Fibroblast of pulmonary artery (primary cell): ENCODE measurements around the gene PSMG3.

Source experiments
- DNase-seq: peaks from one replicate; pipeline ENCODE4 v3.0.0-alpha.2; 2010; ENCODE audit warnings: low read depth
- H3K4me3 ChIP-seq: replicated peaks from 2 replicates; pipeline ENCODE4 v1.5.1; 2011; ENCODE audit warnings: low read depth, mild to moderate bottlenecking, control low read depth, low read length, moderate library complexity
- TF ChIP-seq, protein P1 (sequence below): IDR thresholded peaks from 2 replicates; pipeline ENCODE4 v1.5.1; 2011; ENCODE audit warnings: mild to moderate bottlenecking, control low read depth, low read length, inconsistent platforms; ENCODE audit errors: missing control alignments

The PSMG3 gene

DNA sequence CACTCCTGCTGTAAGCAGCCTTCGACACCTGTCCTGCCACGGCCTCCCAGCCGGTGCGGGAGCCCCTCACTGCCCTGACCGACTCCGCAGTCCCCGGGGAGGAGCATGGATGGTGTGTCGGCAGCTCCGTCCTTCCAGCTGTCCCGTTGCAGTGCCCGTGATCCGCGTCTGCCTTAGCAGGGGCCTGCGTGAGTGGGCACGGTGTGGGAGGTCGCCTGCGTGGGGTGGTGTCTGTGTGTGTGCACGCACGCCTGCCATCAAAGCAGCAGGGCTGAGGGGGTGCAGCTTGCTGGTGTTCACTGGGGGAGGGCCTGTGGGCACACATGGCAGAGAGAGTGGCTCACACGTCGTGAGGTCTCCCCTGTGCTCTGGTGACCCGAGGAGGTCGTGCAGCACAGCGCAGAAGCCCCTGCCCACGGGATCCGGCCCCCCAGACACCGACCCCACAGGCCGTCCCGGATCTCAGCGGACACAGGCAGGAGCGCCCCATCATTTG lies 29.0 kb downstream of the PSMG3 start:
- H3K4me3 ChIP-seq = no peak overlapping the region
- TF ChIP-seq, protein P1, sequence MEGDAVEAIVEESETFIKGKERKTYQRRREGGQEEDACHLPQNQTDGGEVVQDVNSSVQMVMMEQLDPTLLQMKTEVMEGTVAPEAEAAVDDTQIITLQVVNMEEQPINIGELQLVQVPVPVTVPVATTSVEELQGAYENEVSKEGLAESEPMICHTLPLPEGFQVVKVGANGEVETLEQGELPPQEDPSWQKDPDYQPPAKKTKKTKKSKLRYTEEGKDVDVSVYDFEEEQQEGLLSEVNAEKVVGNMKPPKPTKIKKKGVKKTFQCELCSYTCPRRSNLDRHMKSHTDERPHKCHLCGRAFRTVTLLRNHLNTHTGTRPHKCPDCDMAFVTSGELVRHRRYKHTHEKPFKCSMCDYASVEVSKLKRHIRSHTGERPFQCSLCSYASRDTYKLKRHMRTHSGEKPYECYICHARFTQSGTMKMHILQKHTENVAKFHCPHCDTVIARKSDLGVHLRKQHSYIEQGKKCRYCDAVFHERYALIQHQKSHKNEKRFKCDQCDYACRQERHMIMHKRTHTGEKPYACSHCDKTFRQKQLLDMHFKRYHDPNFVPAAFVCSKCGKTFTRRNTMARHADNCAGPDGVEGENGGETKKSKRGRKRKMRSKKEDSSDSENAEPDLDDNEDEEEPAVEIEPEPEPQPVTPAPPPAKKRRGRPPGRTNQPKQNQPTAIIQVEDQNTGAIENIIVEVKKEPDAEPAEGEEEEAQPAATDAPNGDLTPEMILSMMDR = no peak

DNA sequence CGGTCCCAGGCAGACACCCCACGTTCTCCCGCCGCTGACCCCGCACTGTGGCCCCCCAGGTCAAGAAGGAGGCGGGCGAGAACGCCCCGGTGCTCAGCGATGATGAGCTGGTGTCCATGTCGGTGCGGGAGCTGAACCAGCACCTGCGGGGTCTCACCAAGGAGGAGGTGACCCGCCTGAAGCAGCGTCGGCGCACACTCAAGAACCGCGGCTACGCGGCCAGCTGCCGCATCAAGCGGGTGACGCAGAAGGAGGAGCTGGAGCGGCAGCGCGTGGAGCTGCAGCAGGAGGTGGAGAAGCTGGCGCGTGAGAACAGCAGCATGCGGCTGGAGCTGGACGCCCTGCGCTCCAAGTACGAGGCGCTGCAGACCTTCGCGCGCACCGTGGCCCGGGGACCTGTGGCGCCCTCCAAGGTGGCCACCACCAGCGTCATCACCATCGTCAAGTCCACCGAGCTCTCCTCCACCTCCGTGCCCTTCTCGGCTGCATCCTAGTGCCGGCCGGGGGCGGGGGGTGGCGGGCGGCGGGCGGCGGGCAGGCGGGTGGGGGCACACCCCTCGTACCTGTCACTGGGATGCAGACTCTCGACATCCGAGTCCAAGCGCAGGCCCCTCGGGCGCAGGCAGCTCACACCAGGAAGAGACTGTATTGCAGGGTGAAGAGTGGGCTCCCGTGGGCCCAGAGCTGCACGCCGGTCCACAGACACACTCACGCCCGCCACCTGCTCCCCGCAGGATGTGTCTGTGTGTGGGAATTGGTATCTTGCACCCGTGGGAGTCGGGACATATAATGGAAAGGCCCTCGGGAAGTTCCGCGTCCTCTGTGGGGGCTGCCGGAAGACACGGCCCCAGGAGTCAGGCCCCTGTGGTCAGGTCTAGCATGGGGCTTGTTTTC lies 29.7 kb downstream of the PSMG3 start:
- no peak for DNase-seq
- no peak overlapping the region for H3K4me3 ChIP-seq
- TF ChIP-seq, protein P1 = no peak

More for the DNA sequence above, 29.0 kb downstream of the PSMG3 start:
- DNase-seq = no peak

DNA sequence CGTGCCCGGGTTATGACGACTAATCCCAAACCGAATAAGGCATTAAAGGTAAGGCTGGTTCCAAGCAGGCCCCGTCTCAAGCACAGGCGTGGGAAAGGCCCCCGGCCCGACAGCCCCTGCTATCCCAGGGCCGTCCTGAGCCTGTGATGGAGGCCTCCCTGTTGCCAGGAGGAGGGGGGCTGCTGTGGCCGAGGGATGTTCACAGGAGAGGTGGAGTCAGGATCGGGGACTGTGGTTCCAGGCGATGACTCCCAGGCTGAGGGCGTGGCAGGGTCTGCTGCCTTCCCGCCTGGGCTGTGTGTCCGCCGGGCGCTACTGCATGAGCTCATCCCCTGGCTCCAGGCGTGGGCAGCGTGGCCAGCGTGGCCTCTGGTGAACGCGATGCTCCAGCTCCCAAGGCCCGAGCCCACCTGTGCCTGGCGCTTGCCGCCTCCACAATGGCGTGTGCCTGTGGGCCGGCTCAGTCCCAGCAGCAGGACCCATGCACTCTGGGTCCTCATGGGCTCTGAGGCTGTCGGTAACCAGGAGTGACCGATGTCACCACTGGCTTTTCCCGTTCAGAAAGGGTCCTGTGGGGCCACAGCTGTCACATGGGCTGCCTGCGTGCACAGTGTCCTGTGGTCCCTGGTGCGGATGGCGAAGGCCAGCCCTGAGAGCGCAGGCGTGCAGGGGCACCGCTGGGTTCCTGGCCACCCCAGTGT lies 30.5 kb downstream of the PSMG3 start:
- peak; percentile 30 for DNase-seq
- TF ChIP-seq, protein P1 = no peak

DNA sequence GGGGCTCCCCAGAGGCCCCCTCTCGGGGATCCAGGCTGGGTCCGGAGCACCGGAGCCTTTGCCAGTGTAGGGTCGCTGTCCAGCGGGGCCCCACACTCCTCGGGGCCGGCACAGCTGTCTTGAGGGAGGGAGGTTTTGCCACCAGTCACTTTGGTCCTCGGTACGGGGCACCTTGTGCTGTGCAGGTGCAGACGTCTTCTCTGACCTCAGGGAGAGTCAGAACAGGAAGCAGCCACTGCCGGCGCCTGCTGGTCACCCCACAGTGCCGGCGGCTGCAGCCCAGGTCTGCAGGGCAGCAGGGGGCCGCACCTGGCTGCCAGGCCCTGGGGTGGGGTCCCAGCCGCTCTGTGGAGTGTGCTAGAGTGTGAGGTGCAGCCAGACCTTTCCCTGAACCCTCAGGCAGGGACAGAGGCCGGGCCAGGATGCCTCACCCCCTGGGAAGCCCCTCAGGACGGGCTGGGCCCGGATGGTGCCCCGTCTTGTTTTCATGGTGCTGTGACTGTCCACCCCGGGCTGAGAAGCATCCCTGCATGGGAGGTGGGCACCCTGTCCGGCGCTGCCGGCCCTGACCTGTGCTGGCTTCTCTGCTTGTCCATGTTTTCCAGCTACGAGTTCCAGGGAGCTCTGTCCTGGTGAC lies 31.2 kb downstream of the PSMG3 start:
- TF ChIP-seq, protein P1 = no peak
- peak overlapping the region; percentile 45 for H3K4me3 ChIP-seq
- no peak for DNase-seq

More for the DNA sequence above, 30.5 kb downstream of the PSMG3 start:
- no peak overlapping the region for H3K4me3 ChIP-seq

DNA sequence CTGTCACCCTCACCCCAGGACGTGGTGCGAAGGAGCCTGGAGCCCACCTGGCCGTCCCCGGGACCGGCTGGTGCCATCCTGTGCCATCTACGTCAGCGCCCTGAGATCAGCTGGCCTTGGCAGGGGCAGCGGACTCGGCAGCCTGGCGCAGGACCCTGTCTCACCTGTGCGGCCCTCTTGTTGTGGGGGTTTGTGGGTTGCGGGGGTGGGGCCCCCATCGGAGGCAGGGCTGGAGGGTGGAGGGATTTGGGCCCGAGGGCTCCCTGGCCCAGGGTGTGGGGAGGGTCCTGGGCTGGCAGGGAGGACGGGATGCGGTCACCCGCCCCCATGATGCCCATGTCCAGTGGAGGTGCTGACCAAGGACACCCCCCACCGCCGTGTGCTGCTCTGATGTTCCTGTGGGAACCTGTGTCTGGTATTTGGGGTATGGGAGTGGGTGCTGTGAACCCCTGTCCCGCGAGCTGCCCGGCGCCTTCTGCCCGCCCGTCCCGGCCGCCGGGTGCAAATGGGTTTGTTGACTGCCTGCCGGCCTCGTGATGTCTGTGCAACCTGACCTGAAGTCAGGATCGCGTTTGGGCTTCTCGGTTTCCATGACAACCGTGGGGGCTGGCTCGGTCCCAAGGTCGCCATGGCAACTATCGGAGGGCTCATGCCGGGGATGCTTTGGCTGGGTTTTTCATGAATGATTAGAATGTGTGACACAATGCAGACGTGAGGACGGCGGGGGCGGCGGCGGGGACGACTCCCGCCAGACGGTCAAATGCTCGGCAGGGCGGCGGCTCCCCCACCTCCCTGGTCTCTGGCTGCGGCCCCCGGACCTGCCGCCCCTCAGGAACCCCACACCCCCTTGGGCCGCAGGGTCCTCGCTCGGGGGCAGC lies 32.1 kb downstream of the PSMG3 start:
- DNase-seq = peak; percentile 99
- TF ChIP-seq, protein P1 = no peak
- H3K4me3 ChIP-seq = peak overlapping the region; percentile 55
